T-helper 2 cell (primary cell): Measurements from ENCODE around the gene EEF2K.
A peak's percentile ranks its signal among the peaks of the same experiment; 100 is the strongest.
"Not testable (repeated sequence)": the region's sequence is repeated elsewhere in the genome, so short reads cannot be mapped to it uniquely, and the experiment has no call there.

Experiments
- DNase-seq, 5 experiments: peaks; one replicate each; pipeline versions ENCODE4 v3.0.0 to v3.0.0-alpha.2; 2012 to 2022
- total RNA-seq, 2 donors: gene quantifications; one replicate each; lab custom pipeline; 2026; lab: John Stamatoyannopoulos, UW

EEF2K gene
- 33.0 to 42.6 reads per million in 2 donors for total RNA-seq

- peak; percentile 60 to 91 (median 72) for DNase-seq
Observed at GRCh38 chr16:22206013-22206841, at the start of gene EEF2K. Gene EEF2K (plus strand): TSS chr16:22206278. CDS start chr16:22225730, 19,452 bp downstream.

- DNase-seq, result no peak
Observed at GRCh38 chr16:22161401-22161800, 44.7 kb upstream of the EEF2K start.

GRCh38 chr16:22161999-22162655, 44.0 kb upstream of the EEF2K start, which contains the start of gene SDR42E2:
Gene SDR42E2 (plus strand): TSS chr16:22162506. CDS start chr16:22165583, 3,077 bp downstream.
- DNase-seq, result peak in 4 of 5 experiments; percentile 10 to 31 (median 22)

- no peak for DNase-seq
Observed at GRCh38 chr16:22162656-22163009, 43.4 kb upstream of the EEF2K start.

GRCh38 chr16:22163806-22164205, 42.3 kb upstream of the EEF2K start:
- DNase-seq, result no peak

GRCh38 chr16:22164482-22164881, 41.6 kb upstream of the EEF2K start:
- no peak for DNase-seq

- no peak for DNase-seq
Observed at GRCh38 chr16:22165508-22166285, 40.4 kb upstream of the EEF2K start.

- DNase-seq, result no peak
Observed at GRCh38 chr16:22171953-22172352, 34.1 kb upstream of the EEF2K start.

- DNase-seq, result not testable (repeated sequence)
Observed at GRCh38 chr16:22172642-22173041, 33.4 kb upstream of the EEF2K start.

GRCh38 chr16:22174642-22175041, 31.4 kb upstream of the EEF2K start:
- no peak for DNase-seq

GRCh38 chr16:22177968-22178930, 27.8 kb upstream of the EEF2K start:
- no peak for DNase-seq

GRCh38 chr16:22181426-22181825, 24.7 kb upstream of the EEF2K start:
- DNase-seq, result no peak

GRCh38 chr16:22181843-22182242, 24.2 kb upstream of the EEF2K start:
- no peak for DNase-seq

- no peak for DNase-seq
Observed at GRCh38 chr16:22183335-22183734, 22.7 kb upstream of the EEF2K start.

- no peak for DNase-seq
Observed at GRCh38 chr16:22183901-22184614, 22.0 kb upstream of the EEF2K start.

GRCh38 chr16:22184615-22184968, 21.5 kb upstream of the EEF2K start:
- no peak for DNase-seq

GRCh38 chr16:22186517-22186916, 19.6 kb upstream of the EEF2K start:
- DNase-seq, result no peak

- no peak for DNase-seq
Observed at GRCh38 chr16:22188267-22188594, 17.8 kb upstream of the EEF2K start.

- DNase-seq, result peak in 4 of 5 experiments; percentile 32 to 80 (median 58)
Observed at GRCh38 chr16:22188595-22189442, 17.3 kb upstream of the EEF2K start.

GRCh38 chr16:22189473-22190080, 16.5 kb upstream of the EEF2K start:
- peak in 1 of 5 experiments; percentile 49 for DNase-seq
